Prostate gland (tissue), 2 donors: ENCODE results near the gene ARHGAP27.
"Not testable (repeated sequence)": the region's sequence is repeated elsewhere in the genome, so short reads cannot be mapped to it uniquely, and the experiment has no call there.

Source experiments
- CTCF ChIP-seq, 4 experiments: fragments of 200-600 bp in 2 of 4; fragments of 450-650 bp in 2 of 4; sonication (generic) in 2 of 4; IDR thresholded peaks; 1 replicate in 3 of 4; 2 replicates in 1 of 4; pipeline ENCODE4 v1.5.1; 2016 to 2019; ENCODE audit warnings: antibody characterized with exemption in 4 of 4, mild to moderate bottlenecking in 2 of 4, moderate library complexity in 2 of 4
- POLR2A ChIP-seq: fragments of 450-650 bp; IDR thresholded peaks from one replicate; pipeline ENCODE4 v1.6.1; 2016; ENCODE audit warnings: antibody characterized with exemption, mild to moderate bottlenecking

- TF ChIP-seq CTCF (IDR thresholded peaks at IDR 0.05); POLR2A: not testable (repeated sequence)
Observed at GRCh38 chr17:45343967-45344664, 88.6 kb downstream of the ARHGAP27 start.
